CD1c-positive myeloid dendritic cell (primary cell): ENCODE measurements around the gene SAAL1.
A peak's percentile ranks its signal among the peaks of the same experiment; 100 is the strongest.
"Not testable (repeated sequence)": the region's sequence is repeated elsewhere in the genome, so short reads cannot be mapped to it uniquely, and the experiment has no call there.

Experiments
- DNase-seq: peaks from one replicate; pipeline ENCODE4 v3.0.0-alpha.2; 2016; ENCODE audit errors: extremely low spot score

Gene SAAL1, protein sequence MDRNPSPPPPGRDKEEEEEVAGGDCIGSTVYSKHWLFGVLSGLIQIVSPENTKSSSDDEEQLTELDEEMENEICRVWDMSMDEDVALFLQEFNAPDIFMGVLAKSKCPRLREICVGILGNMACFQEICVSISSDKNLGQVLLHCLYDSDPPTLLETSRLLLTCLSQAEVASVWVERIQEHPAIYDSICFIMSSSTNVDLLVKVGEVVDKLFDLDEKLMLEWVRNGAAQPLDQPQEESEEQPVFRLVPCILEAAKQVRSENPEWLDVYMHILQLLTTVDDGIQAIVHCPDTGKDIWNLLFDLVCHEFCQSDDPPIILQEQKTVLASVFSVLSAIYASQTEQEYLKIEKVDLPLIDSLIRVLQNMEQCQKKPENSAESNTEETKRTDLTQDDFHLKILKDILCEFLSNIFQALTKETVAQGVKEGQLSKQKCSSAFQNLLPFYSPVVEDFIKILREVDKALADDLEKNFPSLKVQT

DNA sequence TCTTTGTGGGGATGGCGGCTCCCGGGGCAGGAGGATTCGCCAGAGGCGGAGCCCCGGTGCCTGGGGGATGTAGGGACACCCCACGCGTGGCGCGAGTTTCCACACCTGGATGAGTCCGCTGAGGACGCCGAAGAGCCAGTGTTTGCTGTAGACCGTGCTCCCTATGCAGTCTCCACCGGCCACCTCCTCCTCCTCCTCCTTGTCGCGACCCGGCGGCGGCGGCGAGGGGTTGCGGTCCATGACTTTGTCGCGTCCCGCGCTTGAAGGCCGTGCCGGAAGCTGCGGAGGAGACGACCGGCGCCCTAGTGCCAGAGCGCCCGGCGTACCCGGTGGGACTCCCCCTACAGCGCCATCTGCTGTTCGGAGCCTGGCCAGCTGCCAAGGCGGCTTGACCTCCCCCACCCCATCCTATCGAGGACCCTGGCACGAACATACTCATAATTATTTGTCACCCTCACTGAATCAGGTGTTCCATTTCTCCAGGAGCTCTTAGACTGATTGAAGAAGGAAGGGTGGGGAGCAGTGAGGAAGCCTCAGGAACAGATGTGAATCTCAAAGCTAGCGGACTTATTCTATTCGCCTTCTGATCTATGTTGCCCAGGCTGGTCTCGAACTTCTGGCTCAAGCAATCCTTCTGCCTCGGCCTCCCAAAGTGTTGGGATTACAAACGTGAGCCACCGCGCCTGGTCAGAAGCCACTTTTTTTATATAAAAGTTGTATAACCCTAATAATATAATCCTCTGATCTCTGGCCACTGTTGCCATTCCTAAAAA, at the start of gene SAAL1:
SAAL1 (minus strand) TSS at position 281 of the 773 bp plus-strand sequence; CDS start at position 240, 41 bp downstream.
- DNase-seq = peak; percentile 89

DNA sequence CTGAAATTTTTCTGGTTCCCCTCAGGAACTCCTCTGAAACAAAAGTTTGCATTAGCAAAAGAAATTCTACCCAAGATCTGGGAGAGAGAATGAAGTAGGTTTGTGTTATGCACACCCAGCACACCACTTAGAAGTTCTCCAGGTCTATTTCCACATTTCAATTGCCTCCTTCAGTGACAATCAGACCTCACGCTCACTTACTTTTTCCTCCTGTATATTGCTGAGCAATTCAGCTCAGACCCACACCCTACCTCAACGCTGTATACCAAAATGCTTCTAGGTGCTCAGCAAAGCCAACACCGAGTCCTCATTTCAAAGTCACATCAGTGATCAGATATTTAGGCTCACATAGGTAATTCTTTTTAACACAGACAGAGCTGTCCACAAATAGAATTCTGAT, 45.7 kb upstream of the SAAL1 start:
- no peak for DNase-seq

DNA sequence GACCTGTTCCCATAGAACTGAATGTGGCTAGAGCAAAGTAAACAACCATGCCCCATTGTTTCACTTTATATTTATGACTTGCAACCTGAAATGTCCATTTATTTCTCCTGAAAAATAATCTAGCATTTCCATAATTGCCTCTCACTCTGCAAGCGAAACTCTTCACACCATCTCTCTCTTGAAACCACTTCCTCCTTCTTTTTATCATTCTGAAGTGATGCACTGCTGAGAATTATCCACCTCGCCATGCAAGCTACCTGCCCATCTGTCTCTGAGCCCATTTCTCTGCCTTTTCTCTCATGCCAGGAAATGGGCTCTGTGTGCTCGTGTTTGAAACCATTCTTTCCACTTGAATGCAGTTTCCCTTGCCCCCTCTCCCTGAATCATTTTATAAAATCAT, 40.0 kb upstream of the SAAL1 start:
- no peak for DNase-seq

DNA sequence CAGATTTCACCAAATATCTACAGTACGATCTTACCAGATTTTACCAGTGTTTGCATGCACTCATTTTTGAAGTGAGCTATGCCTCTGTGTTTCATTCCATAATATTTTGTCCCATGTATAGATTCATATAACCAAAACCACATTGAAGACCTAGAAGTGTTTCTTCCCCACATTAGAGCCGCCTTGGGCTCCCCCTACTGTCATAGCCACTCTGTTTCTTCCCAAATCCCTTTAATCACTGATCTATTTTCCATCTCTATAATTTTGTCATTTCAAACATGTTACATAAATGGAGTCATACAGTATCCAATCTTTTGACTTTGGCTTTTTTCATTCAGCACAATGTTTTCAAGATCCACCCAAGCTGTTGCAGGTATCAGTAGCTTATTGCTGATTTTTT, 39.1 kb upstream of the SAAL1 start:
- DNase-seq = no peak

DNA sequence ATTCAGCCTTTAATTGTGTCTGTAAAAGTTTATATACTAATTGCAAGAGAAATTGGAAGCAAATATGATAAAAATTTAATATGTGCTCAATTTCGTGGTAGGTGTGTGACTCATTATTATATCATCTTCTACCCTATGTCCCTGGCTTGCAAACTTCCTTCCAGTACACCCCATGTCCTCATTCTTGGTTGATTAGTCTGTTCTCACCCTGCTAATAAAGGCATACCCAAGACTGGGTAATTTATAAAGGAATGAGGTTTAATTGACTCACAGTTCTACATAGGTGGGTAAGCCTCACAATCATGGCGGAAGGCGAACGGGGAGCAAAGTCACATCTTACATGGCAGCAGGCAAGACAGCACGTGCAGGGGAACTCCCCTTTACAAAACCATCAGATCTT, 38.4 kb upstream of the SAAL1 start:
- no peak for DNase-seq

DNA sequence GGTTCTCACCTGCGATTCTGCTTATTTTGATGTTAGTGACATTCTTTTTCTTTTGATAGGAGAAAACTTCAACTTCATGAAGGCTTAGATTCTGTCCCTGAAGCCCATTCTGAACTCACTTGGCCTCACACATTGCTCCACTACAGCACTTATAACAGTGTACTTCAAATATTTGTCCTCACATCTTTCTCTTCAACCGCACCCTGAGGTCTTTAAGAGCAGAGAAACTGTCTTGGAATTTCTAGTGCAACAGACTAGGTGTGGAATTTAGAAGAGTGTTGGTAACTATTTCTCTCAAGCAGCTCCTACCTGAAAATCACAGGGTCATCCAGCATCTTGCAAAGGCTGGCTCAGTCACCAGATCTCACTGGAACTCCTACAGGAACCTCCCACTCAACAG, 34.3 kb upstream of the SAAL1 start:
- DNase-seq = no peak

DNA sequence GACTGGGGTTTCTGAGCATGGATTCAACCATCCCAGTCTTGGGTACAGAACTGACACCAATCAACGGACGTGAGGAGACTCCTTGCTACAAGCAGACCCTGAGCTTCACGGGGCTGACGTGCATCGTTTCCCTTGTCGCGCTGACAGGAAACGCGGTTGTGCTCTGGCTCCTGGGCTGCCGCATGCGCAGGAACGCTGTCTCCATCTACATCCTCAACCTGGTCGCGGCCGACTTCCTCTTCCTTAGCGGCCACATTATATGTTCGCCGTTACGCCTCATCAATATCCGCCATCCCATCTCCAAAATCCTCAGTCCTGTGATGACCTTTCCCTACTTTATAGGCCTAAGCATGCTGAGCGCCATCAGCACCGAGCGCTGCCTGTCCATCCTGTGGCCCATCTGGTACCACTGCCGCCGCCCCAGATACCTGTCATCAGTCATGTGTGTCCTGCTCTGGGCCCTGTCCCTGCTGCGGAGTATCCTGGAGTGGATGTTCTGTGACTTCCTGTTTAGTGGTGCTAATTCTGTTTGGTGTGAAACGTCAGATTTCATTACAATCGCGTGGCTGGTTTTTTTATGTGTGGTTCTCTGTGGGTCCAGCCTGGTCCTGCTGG, 31.4 kb upstream of the SAAL1 start:
- no peak for DNase-seq

DNA sequence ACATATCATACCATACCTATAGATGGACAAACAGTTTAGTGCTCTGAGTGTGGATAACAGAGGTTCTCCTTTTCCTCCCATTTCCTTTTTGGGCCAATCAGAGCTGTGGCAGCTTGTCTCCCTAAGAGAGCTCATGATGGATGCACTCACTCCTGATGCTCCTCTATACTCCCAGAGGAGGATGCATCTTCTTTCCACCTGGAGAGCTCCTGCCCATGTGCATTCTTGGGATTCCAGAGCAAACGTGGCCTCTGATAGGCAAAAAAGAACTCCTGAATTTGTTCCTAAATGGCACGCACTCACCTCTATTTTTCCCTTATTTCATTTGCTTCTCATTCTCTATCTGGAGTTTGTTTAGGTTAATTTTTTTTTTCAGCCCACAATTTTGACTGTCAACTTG, 29.4 kb upstream of the SAAL1 start:
- no peak for DNase-seq

DNA sequence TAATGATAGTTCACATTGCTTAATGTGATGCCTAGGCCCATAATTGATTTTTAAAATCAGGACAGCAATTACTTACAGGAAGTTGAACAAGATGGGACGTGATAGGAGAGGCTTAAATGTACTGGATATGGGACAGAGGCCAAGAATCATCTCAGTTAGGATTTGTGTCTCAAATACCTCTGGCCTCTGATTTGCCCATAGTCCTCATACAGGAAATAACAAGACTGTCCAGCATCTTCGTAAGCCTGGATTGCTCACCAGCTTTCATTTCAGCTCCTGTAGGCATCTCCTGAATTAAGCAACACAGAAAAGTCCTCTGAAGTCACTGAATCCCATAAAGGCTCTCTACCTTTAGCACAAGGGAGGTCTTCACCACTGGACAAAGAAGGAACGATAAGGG, 26.5 kb upstream of the SAAL1 start, which contains the start of gene MRGPRX3:
MRGPRX3 (plus strand) TSS at position 231 of the 400 bp plus-strand sequence. CDS start 4,632 bp downstream, outside the sequence.
- no peak for DNase-seq

DNA sequence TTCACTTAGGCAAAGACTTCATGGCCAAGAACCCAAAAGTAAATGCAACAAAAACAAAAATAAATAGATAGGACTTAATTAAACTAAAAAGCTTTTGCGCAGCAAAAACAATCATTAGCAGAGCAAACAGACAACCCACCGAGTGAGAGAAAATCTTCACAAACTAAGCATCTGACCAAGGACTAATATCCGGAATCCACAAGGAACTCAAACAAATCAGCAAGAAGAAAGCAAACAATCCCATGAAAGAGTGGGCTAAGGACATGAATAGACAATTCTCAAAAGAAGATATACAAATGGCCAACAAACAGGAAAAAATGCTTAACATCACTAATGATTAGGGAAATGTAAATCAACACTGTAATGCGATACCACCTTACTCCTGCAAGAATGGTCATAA, 25.2 kb upstream of the SAAL1 start:
- DNase-seq = not testable (repeated sequence)

DNA sequence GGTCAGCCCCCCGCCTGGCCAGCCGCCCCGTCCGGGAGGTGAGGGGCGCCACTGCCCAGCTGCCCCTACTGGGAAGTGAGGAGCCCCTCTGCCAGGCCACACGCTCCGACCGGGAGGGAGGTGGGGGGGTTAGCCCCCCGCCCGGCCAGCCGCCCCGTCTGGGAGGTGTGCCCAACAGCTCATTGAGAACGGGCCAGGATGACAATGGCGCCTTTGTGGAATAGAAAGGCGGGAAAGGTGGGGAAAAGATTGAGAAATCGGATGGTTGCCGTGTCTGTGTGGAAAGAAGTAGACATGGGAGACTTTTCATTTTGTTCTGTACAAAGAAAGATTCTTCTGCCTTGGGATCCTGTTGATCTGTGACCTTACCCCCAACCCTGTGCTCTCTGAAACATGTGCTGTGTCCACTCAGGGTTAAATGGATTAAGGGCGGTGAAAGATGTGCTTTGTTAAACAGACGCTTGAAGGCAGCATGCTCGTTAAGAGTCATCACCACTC, 15.5 kb upstream of the SAAL1 start:
- DNase-seq = not testable (repeated sequence)

DNA sequence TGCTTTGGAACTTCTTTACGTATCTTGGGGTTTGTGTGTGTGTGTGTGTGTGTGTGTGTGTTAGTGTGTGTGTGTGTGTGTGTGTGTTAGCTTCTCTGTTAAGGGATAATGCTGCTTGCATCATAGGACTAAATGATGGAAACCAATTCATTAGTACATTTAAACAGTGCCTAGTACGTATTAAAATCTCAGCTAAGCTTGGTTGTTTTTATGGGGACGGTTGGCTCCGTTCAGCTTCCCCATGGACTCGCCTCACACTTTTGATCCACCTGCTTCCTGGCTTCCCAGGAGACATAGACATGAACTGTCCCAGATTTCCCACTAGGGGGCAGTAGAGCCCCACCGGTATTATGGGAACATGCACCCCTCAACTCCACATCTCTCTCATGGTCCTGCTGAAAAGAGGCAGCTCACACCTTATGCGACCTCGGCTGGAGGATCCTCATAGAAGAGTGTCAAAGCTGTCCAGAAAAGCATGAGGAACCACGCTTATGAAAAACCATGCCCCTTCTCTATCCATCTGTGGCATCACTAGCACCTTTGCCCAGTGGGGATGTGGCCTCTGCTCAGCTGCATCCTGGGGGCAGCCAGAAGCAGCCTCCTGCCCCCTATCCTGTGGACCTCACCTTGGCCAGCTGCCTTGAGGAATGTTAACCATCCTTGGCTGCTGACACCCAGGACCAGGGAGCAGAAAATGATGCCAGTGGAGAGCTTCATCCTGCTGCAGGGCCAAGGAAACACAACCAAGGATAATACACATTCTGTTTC, 9.7 kb upstream of the SAAL1 start:
- peak; percentile 77 for DNase-seq

DNA sequence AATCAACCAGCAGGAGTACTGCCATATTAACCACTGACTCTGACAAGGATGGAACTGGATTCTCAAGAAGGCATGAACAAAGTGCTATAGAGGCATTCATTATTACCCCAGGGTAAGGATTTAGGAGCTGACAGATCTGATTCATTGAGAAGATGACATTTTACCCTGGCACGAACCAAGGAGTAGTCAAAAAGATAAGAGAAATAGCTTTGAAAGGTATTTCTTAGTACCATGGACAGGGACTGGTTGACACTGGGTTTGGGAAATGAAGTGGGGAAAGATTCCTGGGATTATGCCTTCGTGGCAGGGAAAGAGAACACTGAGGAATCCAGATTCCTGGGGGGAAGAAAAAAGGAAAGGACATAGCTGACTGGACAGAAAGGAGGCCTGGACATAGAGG, 5.1 kb upstream of the SAAL1 start:
- DNase-seq = no peak

DNA sequence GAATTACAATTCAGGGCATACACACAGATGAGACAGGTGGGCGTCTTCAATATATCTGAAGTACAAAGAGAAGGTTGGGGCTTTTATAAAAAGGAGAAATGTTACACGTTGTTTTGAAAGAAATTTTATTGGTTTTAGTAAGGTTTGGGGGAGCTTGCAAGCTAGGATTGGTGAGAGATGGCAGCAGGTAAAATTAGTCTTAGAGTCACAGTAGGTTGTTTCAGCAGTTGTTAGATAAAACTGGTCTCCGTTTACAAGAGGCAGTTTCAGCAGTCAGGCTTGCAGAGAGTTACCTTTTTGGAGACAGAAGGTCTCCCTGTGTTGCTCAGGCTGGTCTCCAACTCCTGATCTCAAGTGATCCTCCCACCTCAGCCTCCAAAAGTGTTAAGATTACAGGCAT, 2.4 kb upstream of the SAAL1 start:
- DNase-seq = no peak

DNA sequence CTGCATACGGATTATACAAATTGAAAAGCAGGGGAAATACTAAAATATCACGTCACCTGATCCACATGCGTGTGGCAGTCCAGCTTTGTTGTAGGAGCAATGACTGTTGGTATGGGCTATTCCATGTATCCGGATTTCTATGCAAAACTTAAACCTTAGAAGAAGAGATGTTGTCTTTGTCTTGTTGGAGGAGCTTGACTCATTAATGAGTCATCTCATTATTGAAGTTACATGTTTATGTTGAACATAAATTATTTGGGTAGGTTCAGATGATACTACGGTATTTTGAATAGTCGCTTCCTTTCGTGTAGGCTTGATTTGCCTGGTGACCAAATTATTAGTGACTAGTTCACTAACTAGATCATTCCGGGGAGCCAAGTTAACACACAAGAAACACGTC, 806 bp upstream of the SAAL1 start:
- DNase-seq = no peak

DNA sequence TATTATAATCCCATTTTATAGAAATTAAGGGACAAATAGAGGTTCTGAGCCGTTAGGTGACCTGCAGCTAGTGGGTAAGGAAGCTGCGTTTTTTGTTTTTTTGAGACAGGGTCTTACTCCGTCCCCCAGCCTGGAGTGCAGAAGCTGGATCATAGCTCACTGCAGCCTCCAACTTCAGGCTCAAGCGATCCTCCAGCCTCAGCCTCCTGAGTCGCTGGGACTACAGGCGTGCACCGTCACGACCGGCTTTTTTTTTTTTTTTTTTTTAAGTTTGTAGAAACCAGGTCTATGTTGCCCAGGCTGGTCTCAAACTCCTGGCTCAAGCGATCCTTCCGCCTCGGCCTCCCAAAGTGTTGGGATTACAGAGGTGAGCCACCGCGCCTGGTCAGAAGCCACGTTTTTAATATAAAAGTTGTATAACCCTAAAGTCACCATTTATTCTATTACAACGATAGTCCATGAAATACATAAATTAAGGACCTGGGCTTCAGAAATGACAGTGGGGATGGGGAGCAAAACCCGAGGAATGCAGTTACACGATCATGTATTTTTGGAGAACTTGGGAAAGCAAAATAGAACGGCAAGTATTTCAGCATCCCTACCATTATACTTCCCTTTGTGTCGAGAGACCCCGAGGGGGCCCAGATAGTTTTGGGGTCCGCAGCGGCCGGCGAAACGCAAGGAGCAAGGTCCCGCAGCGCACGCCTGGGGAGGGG, 638 bp downstream of the SAAL1 start:
- no peak for DNase-seq

DNA sequence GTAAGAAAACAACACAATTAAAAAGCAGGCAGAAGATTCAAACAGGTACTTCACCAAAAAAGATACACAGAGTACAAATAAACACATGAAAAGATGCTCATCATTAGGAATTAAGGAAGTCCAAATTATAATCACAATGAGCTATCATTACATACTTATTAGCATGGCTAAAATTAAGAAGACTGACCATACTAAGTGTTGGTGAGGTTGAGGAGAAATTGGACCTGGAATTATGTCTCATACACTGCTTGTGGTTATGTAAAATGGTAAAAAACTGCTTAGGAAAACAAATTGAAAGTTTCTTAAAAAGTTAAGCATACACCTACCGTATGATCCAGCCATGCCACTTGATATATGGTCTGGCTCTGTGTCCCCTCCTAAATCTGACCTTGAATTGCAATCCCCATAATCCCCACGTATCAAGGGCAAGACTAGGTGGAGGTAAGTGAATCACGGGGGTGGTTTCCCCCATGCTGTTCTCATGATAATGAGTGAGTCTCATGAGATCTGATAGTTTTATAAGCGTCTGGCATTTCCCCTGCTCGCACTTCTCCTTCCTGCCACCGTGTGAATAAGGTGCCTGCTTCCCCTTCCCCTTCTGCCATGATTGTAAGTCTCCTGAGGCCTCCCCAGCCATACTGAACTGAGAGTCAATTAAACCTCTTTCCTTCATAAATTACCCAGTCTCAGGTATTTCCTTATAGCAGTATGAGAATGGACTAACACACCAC, 4.8 kb downstream of the SAAL1 start:
- no peak for DNase-seq

DNA sequence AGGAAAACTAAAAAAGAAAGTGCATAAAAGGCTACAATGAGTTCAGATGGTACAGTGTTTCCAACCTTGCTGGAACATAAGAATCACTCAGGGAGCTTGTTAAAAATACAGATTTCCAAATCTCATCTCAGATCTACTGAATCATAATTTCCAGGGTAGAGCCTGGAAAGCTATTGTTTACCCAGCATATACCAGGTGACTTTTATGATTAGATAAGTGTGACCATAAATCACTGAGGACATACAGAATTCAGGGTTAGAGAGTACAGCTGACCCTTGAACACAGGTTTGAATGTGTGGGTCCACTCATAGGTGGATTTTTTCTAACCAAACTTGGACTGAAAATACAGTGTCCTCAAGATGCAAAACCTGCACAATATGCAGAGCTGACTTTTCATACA, 11.9 kb downstream of the SAAL1 start:
- no peak for DNase-seq

DNA sequence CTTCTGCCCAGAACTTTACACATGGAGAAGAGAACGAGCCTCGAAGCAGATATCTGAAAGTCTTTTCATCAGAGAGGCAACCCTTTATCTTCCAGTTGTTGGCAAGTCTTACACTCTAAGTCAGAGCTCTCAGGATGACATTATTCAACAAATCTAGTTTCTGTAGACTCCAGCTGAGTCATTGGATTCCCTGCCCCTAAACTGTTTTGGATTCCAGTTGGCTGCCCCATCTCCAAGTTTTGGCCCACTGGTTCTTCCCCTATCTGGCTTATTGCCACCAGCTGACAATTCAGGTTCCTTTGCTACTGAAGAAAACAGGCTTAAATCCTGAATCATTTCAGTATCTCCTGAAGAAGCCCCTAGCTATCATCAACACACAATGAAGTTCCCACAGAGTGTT, 14.2 kb downstream of the SAAL1 start:
- DNase-seq = no peak

DNA sequence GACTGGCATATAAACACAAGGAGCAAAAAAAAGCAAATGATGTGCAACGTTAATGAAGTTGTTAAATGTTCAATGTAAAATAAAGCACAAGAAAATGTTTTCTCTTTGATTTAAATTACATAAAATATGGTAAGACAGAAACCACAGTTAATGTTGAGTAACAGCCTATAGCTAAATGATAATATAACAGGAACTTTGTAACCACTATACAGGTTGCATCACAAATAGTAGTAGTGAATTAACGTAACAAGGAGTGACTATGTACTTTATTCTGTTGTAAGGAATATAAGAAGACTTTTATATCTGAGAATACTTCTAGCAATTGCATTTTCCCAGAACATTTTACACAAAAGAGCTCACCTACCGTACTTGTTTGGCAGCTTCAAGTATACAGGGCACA, 16.9 kb downstream of the SAAL1 start:
- DNase-seq = no peak
